ENCODE results near the gene CDC42BPA.

CDC42BPA gene

GRCh38 chr1:227272428-227272827 is 45.9 kb downstream of the CDC42BPA start:
- no peak for TF ChIP-seq CTCF (IDR thresholded peaks at IDR 0.05; ENCODE audit: borderline replicate concordance, insufficient read depth, low read depth, low read length)
- no peak overlapping the region for H3K4me3 ChIP-seq (ENCODE audit: low read depth, low read length)

DNA sequence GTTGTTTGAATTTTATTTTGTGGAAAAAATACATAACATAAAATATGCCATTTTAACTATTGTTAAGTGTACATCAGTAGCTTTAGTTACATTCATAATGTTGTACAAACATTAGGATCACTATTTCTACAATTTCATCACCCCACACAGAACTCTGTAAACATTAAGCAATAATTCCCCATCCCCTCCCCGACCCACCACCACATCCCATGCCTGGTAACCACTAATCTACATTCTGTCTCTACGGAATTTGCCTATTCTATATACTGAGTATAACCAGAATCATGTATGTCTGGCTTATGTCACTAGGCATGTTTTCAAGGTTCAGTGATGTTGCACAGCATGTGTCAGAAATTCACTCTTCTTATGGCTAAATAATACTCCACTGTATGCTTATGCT is 47.7 kb downstream of the CDC42BPA start:
- no peak overlapping the region for H3K4me3 ChIP-seq (ENCODE audit: low read depth, low read length)
- TF ChIP-seq CTCF (IDR thresholded peaks at IDR 0.05; ENCODE audit: borderline replicate concordance, insufficient read depth, low read depth, low read length): no peak

GRCh38 chr1:227268943-227269342 is 49.3 kb downstream of the CDC42BPA start:
- TF ChIP-seq CTCF (IDR thresholded peaks at IDR 0.05; ENCODE audit: borderline replicate concordance, insufficient read depth, low read depth, low read length): no peak
- no peak overlapping the region for H3K4me3 ChIP-seq (ENCODE audit: low read depth, low read length)

DNA sequence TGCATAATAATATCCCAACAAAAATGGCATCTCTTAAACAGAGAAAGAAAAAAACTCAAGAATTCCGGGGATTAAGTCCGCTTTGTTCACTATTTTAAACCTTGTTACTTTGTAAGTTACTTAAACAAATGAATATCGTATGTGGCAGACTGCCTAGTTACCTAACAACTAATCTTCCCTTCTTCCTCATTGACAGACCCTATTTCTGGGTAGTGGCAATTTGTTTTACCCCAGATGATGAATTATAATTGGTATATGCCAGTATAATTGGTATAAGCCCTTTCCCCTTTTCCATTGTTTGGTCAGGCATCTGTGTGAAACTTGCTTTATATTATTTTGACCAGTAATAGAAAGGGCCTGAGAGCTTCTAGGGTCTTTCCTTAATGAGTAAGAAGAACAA is 52.4 kb downstream of the CDC42BPA start:
- TF ChIP-seq CTCF (IDR thresholded peaks at IDR 0.05; ENCODE audit: borderline replicate concordance, insufficient read depth, low read depth, low read length): no peak
- no peak overlapping the region for H3K4me3 ChIP-seq (ENCODE audit: low read depth, low read length)

GRCh38 chr1:227263869-227264268 is 54.4 kb downstream of the CDC42BPA start:
- no peak overlapping the region for H3K4me3 ChIP-seq (ENCODE audit: low read depth, low read length)
- no peak for TF ChIP-seq CTCF (IDR thresholded peaks at IDR 0.05; ENCODE audit: borderline replicate concordance, insufficient read depth, low read depth, low read length)

DNA sequence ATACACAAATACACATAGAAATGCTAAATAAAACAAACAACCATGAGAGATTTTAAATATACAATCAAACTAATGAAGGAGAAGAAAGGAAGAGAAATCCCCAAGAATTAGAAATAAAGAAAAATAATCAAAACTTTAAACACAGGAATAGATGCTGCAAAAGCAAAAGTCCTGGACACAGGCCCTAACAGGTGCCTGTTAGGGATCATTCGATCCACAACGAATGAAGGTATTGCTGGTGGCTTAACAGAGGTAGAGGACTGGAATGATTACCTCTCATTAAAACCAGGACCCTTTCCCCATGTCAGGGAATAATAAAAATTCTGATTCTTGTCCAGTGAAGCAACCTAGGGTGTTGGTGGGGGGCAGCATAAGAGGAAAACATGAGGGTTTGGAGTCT is 56.8 kb downstream of the CDC42BPA start:
- no peak overlapping the region for H3K4me3 ChIP-seq (ENCODE audit: low read depth, low read length)
- TF ChIP-seq CTCF (IDR thresholded peaks at IDR 0.05; ENCODE audit: borderline replicate concordance, insufficient read depth, low read depth, low read length): no peak

- no peak overlapping the region for H3K4me3 ChIP-seq (ENCODE audit: low read depth, low read length)
- TF ChIP-seq CTCF (IDR thresholded peaks at IDR 0.05; ENCODE audit: borderline replicate concordance, insufficient read depth, low read depth, low read length): no peak
Observed at GRCh38 chr1:227260433-227260832, 57.9 kb downstream of the CDC42BPA start.

Data from GM12875 (cell line).